HEK293 (cell line): ENCODE results near the gene SNAPC5.

Experiments used
- EGR2 ChIP-seq: fragments of 450-650 bp; formaldehyde crosslinking; IDR thresholded peaks from 2 replicates; pipeline ENCODE4 v1.5.1; 2016; ENCODE audit warnings: low read depth, missing biosample characterization, missing genetic modification characterization
- GLIS1 ChIP-seq: fragments of 450-650 bp; formaldehyde crosslinking; IDR thresholded peaks from 2 replicates; pipeline ENCODE4 v1.5.1; 2016; ENCODE audit warnings: missing biosample characterization, missing genetic modification characterization
- KLF16 ChIP-seq: fragments of 450-650 bp; formaldehyde crosslinking; IDR thresholded peaks from 2 replicates; pipeline ENCODE4 v1.5.1; 2017; ENCODE audit warnings: missing biosample characterization, missing genetic modification characterization
- KLF8 ChIP-seq: fragments of 450-650 bp; formaldehyde crosslinking; IDR thresholded peaks from 2 replicates; pipeline ENCODE4 v1.5.1; 2016; ENCODE audit warnings: missing biosample characterization, missing genetic modification characterization
- PATZ1 ChIP-seq: fragments of 450-650 bp; formaldehyde crosslinking; IDR thresholded peaks from 2 replicates; pipeline ENCODE4 v1.5.1; 2016; ENCODE audit warnings: missing biosample characterization, missing genetic modification characterization
- REPIN1 ChIP-seq: fragments of 450-650 bp; formaldehyde crosslinking; IDR thresholded peaks from 2 replicates; pipeline ENCODE4 v1.5.1; 2017; ENCODE audit warnings: missing biosample characterization, missing genetic modification characterization, low read depth
- SALL2 ChIP-seq: fragments of 450-650 bp; formaldehyde crosslinking; IDR thresholded peaks from 2 replicates; pipeline ENCODE4 v1.5.0; 2017; ENCODE audit warnings: missing biosample characterization, mild to moderate bottlenecking, missing genetic modification characterization, borderline replicate concordance
- SCRT1 ChIP-seq: fragments of 450-650 bp; formaldehyde crosslinking; IDR thresholded peaks from 2 replicates; pipeline ENCODE4 v1.5.1; 2016; ENCODE audit warnings: missing biosample characterization, missing genetic modification characterization, borderline replicate concordance
- TSHZ1 ChIP-seq: fragments of 450-650 bp; formaldehyde crosslinking; IDR thresholded peaks from 2 replicates; pipeline ENCODE4 v1.5.1; 2016; ENCODE audit warnings: missing biosample characterization, missing genetic modification characterization, borderline replicate concordance
- ZBTB11 ChIP-seq: fragments of 450-650 bp; formaldehyde crosslinking; conservative IDR thresholded peaks from 2 replicates; pipeline ENCODE4 v1.5.1; 2016; ENCODE audit warnings: low read depth, missing biosample characterization, missing genetic modification characterization
- ZBTB20 ChIP-seq: fragments of 450-650 bp; formaldehyde crosslinking; IDR thresholded peaks from 2 replicates; pipeline ENCODE4 v1.5.1; 2016; ENCODE audit warnings: missing biosample characterization, missing genetic modification characterization
- ZBTB6 ChIP-seq: fragments of 450-650 bp; formaldehyde crosslinking; IDR thresholded peaks from 2 replicates; pipeline ENCODE4 v1.5.1; 2017; ENCODE audit warnings: missing biosample characterization, missing genetic modification characterization
- ZNF121 ChIP-seq: fragments of 450-650 bp; formaldehyde crosslinking; IDR thresholded peaks from 2 replicates; pipeline ENCODE4 v1.5.1; 2016; ENCODE audit warnings: missing biosample characterization, missing genetic modification characterization
- ZNF223 ChIP-seq: fragments of 450-650 bp; formaldehyde crosslinking; IDR thresholded peaks from 2 replicates; pipeline ENCODE4 v1.5.1; 2016; ENCODE audit warnings: missing biosample characterization, missing genetic modification characterization
- ZNF24 ChIP-seq: fragments of 450-650 bp; formaldehyde crosslinking; IDR thresholded peaks from 2 replicates; pipeline ENCODE4 v1.5.1; 2016; ENCODE audit warnings: missing biosample characterization, missing genetic modification characterization
- ZNF274 ChIP-seq, 2 experiments: fragments of 200-500 bp in 1 of 2; fragments of 450-650 bp in 1 of 2; sonication (Bioruptor generic) in 1 of 2; formaldehyde crosslinking in 1 of 2; IDR thresholded peaks; 2 replicates each; pipeline versions ENCODE4 v1.5.1 to v1.6.1; 2014 to 2016; ENCODE audit warnings: borderline replicate concordance in 1 of 2, inconsistent platforms in 1 of 2, low read length in 1 of 2, missing biosample characterization in 1 of 2, missing genetic modification characterization in 1 of 2
- ZNF280C ChIP-seq: fragments of 450-650 bp; formaldehyde crosslinking; IDR thresholded peaks from 2 replicates; pipeline ENCODE4 v1.5.1; 2016; ENCODE audit warnings: missing biosample characterization, missing genetic modification characterization
- ZNF324 ChIP-seq: fragments of 450-650 bp; formaldehyde crosslinking; IDR thresholded peaks from 2 replicates; pipeline ENCODE4 v1.5.1; 2016; ENCODE audit warnings: missing biosample characterization, missing genetic modification characterization
- ZNF423 ChIP-seq: fragments of 450-650 bp; formaldehyde crosslinking; IDR thresholded peaks from 2 replicates; pipeline ENCODE4 v1.5.1; 2016; ENCODE audit warnings: missing biosample characterization, missing genetic modification characterization
- ZNF433 ChIP-seq: fragments of 450-650 bp; formaldehyde crosslinking; IDR thresholded peaks from 2 replicates; pipeline ENCODE4 v1.5.1; 2016; ENCODE audit warnings: missing biosample characterization, missing genetic modification characterization, low read depth
- ZNF629 ChIP-seq: fragments of 450-650 bp; formaldehyde crosslinking; IDR thresholded peaks from 2 replicates; pipeline ENCODE4 v1.5.1; 2017; ENCODE audit warnings: missing biosample characterization, missing genetic modification characterization
- ZNF701 ChIP-seq: fragments of 450-650 bp; formaldehyde crosslinking; IDR thresholded peaks from 2 replicates; pipeline ENCODE4 v1.5.1; 2016; ENCODE audit warnings: missing biosample characterization, missing genetic modification characterization
- ZNF76 ChIP-seq: fragments of 450-650 bp; formaldehyde crosslinking; IDR thresholded peaks from 2 replicates; pipeline ENCODE4; 2016; ENCODE audit warnings: low read depth, missing biosample characterization, missing genetic modification characterization, borderline replicate concordance
- ZNF768 ChIP-seq: fragments of 450-650 bp; formaldehyde crosslinking; IDR thresholded peaks from 2 replicates; pipeline ENCODE4 v1.5.1; 2018; ENCODE audit warnings: missing biosample characterization, mild to moderate bottlenecking, missing genetic modification characterization
- ZNF792 ChIP-seq: fragments of 450-650 bp; formaldehyde crosslinking; IDR thresholded peaks from 2 replicates; pipeline ENCODE4 v1.5.1; 2016; ENCODE audit warnings: missing biosample characterization, missing genetic modification characterization

The SNAPC5 gene

GRCh38 chr15:66497502-66498455, at the start of gene SNAPC5 (continued):
- TF ChIP-seq ZNF324 (peak; percentile 97), ZBTB6 (tag by site-specific recombination) (0 out of 2 replicates have a peak, but pooled peaks have one; percentile 4), SCRT1 (peak; percentile 96), SALL2 (tag by site-specific recombination) (no peak), ZNF280C (tag by site-specific recombination) (no peak), KLF16 (tag by site-specific recombination) (peak; percentile 86; the same call in 1 of the 2 replicates), ZBTB11 (peak; percentile 75), ZNF76 (peak; percentile 58; the same call in 1 of the 2 replicates), GLIS1 (tag by site-specific recombination) (peak; percentile 97), ZNF423 (tag by site-specific recombination) (0 out of 2 replicates have a peak, but pooled peaks have one; percentile 11), KLF8 (peak; percentile 93), EGR2 (tag by site-specific recombination) (peak; percentile 24; the same call in 1 of the 2 replicates), ZNF768 (tag by site-specific recombination) (peak; percentile 1; the same call in 1 of the 2 replicates), ZBTB20 (tag by site-specific recombination) (peak; percentile 72; the same call in 1 of the 2 replicates), ZNF629 (tag by site-specific recombination) (peak; percentile 99), ZNF223 (tag by site-specific recombination) (no peak), PATZ1 (tag by site-specific recombination) (peak; percentile 94), ZNF433 (tag by site-specific recombination) (no peak), ZNF274 (IDR thresholded peaks at IDR 0.05; ENCODE audit: low read length) (no peak), ZNF274 (tag by site-specific recombination; IDR thresholded peaks at IDR 0.05; ENCODE audit: borderline replicate concordance) (no peak), ZNF121 (0 out of 2 replicates have a peak, but pooled peaks have one; percentile 54), ZNF701 (tag by site-specific recombination) (no peak), ZNF792 (0 out of 2 replicates have a peak, but pooled peaks have one; percentile 42), TSHZ1 (tag by site-specific recombination) (peak; percentile 92), ZNF24 (tag by site-specific recombination) (peak; percentile 81; the same call in 1 of the 2 replicates), REPIN1 (peak; percentile 80; the same call in 1 of the 2 replicates)
